HG03521 (cell line): ENCODE results near the gene CCNF.

Experiments
- ATAC-seq: cut with Tn5 transposase; IDR thresholded peaks from one replicate; pipeline ENCODE4 v1.9.1; 2021; ENCODE audit warnings: mild to moderate bottlenecking, moderate library complexity; ENCODE audit not compliant: unreplicated experiment

CCNF gene

DNA sequence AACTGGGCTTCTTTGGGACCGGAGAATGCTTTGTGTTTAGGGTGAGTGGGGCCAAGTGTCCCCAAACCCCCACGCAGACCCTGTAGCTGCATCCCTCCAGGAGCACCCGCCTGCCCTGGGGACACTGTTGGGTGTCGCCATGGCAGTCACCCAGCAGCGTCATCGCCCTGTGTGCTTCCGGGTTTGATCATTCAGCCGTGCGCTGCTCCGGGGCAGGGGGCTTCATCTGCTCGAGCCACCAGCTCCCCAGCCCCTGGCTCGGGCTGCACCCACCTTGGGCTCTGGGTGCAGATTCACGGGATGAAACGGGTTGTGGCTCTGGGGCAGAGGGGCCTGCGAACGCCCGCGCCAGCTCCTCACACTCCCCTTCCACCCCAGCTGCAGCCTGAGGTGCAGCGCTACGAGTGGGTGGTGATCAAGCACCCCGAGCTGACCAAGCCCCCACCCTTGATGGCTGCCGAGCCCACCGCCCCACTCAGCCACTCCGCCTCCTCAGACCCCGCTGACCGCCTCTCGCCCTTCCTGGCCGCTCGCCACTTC lies 70.7 kb downstream of the CCNF start:
- no peak for ATAC-seq

GRCh38 chr16:2500430-2500917 lies 71.2 kb downstream of the CCNF start:
- ATAC-seq, result no peak

- no peak for ATAC-seq
These were observed 71.9 kb downstream of the CCNF start for GRCh38 chr16:2500918-2501750.

DNA sequence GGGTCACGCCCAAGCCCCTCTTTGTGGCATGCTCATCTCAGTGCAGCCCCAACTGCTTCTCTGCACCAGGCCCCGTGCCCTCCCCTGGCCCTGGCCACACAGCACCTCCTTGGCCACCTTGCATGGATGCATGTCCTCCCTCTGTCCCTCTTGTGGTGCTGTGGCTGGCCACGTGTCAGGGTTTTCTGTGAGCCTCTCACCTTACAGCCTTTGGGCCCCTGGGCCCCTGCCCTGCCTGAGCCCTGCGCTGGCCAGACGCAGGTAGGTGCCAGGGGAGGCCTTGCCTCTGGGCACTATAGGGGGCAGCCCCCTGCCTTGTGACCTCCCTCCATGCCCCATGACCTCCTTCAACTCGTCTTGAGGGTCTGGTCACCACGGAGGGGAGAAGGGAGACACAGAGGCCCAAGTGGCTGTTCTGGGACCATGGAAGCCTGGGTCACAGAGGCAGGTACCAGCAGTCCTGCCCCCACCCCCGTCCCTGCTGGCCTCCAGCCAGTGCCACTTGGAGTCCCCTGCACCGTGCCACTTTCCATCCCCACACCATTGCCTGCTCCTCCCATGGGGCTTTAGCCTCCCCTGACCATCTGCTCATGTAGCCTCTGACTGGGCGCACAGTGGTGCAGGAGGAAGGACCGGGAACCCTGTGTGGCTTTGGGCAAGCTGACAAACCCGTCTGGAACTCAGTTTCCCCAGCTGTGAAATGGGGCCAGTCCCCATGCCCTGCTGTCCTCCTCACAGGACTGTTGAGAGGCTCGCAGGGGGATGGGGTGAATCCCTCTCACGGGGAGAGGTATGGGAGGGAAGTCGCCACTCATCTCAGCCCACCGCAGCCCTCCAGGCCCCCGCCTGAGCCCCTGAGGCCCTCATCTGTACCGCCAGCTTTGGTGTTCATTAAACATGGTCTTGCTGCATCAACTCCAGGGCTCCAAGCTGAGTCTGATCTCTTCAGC lies 73.0 kb downstream of the CCNF start:
- no peak for ATAC-seq

DNA sequence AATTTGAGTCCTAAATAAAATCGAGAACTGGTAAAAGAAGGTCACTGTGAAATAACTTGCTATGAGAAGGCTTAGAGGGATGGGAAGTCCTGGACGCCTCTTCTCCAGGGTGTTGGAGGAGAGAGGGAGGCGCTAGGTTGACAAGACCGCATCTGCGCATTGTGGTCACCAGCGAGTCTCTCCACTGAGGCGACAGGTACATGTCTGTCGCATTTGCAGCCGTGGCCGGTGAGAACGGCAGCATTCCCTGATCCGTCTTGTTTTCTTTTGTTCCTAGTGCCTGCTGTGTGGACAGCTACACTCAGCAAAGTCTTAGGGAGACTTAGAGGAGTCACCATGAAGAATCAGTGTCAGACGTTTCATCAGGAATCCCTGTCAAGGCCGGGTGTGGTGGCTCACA lies 76.4 kb downstream of the CCNF start:
- no peak for ATAC-seq

DNA sequence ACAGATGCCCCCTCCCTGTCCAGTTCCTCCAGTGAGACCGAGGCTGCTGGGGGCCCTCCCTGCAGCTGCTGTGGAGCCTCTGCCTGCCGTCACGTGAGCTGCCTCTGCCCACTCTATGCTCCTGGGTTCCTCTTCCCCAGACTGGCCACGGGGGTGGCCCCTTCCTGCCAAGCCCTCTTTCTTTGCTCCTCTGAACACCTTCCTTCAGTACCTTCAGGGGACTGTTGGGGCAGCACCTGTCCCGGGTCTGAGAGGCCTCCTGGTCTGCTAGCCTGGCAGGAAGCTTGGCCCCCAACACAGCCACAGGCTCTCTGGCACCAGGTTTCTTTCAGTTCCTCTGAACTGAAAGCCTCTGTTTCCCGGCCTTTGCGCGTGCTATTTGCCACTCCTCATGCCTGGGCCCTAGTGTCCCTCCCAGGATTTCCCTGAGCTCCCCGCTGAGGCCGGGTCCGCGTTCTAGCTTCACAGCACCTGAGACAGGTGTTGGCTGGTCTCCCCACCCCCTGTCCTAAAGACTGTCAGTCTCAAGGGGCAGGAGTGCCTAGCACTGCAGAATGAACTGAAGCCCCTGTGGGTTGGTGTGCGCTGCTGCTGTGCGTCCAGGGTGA lies 77.9 kb downstream of the CCNF start:
- ATAC-seq, result no peak

GRCh38 chr16:2507665-2508064 lies 78.4 kb downstream of the CCNF start:
- no peak for ATAC-seq
